GM19043 (cell line): ENCODE results near the gene PSD4.

ENCODE experiments used
- ATAC-seq: cut with Tn5 transposase; IDR thresholded peaks from one replicate; pipeline ENCODE4 v1.9.1; 2021; ENCODE audit warnings: low read depth; ENCODE audit not compliant: unreplicated experiment

The PSD4 gene

DNA sequence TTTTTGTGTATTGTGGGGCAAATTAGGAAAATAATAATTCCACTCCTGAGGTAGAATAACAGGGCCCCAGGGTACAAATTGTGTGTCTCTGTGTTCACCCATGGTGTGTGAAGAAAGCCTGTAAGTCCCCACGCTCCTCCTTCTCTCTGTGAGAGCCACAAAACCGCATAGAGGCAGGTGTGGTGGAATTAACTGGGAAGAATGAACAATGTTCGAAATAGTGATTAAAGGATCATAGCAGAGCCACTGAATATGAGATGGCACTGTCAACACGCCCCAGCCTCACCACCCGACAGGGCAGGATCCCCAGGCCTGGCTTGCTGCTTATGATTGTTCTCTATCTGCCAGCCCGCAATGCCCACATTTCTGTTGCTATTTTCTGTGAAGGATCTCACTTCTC is 32.3 kb upstream of the PSD4 start:
- ATAC-seq: no peak

DNA sequence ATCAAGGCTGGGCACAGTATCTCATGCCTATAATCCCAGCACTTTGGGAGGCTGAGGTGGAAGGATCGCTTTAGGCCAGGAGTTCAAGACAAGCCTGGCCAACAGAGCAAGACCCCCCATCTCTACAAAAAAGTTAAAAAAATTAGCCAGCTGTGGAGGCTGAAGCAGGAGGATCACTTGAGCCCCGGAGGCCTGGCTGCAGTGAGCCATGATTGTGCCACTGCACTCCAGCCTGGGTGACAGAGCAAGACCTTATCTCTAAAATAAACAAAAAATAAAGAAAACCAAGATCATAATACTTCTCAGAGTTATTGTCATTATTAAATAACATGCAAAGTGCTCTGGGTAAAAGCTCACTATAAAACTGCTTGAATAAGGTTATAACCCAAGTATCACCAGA is 31.5 kb upstream of the PSD4 start:
- no peak for ATAC-seq

DNA sequence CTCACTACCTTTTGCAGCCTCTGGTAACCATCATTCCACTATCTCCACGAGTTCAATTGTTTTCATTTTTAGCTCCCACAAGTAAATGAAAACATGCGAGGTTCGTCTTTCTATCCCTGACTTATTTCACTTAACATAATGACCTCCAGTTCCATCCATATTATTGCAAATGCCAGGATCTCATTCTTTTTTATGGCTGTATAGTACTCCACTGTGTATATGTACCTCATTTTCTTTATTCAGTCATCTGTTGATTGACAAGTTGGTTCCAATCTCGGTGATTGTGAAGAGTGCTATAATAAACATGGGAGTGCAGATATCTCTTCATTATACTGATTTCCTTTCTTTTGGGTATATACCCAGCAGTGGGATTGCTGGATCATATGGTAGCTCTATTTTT is 29.5 kb upstream of the PSD4 start:
- no peak for ATAC-seq

DNA sequence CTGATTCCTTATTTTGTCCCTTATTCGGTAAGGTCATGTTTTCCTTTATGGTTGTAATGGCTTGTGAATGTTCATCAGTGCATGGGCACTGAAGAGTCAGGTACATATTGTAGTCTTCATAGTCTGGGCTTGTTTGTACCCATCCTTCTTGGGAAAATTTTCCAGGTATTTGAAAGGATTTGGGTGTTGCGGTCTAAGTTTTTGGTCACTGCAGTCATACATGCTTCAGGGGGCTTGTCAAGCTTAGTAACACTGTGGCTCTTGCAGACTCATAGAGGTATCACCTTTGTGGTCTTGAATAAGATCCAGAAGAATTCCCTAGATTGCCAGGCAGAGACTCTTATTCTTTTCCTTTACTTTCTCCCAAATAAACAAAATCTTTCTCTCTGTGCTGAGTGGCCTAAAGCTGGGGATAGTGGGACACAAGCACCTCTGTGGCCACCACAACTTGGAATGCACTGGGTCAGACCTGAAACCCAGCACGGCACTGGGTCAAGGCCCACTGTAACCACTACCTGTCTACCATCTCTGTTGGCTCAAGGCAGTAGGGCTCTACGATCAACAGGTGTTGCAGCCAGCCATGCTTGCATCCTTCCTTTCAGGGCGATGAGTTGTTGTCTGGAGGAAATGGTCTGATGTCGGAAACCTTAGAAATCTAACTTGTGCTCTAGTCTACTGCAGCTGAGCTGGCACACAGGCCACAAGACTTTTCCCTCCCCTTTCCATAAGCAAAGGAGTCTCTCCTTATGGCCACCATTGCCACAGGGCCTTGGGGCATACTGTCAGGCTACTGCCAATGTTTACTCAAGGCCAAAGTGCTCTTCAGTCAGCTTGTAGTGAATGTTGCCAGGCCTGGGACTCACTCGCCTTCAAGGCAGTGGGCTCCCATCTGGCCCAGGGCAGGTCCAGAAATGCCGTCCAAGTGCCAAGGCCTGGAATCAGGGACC is 24.9 kb upstream of the PSD4 start:
- ATAC-seq: peak; percentile 68

DNA sequence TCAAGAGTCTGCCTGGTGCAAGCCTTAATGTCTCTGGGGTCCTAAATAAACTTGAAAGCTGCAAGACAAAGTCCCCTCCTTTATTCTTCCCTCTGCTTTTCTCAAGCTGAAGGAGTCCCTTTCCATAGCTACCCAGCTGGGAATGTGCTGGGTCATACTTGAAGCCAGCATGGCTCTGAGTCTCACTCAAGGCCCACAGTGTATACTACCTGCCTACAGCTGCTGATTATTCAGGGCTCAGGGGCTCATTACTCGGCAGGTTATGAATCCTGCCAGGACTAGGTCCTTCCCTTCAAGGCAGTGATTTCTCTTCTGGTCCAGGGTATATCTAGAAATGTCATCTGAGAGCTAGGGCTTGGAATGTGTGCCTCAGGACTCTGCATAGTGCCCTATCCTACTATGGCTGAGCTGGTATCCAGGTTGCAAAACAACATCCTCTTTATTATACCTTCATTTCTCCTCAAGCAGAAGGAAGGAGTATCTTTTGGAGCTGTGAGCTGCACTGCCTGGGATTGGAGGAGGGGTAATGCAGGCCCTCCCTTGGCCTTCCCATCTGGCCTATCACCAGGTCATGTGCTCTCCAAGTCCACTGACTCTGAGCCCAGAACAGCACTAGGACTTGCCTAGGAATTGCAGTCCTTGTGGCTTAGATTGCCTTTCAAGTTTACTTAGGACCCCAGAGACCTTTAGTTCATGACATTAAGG is 24.1 kb upstream of the PSD4 start:
- no peak for ATAC-seq

DNA sequence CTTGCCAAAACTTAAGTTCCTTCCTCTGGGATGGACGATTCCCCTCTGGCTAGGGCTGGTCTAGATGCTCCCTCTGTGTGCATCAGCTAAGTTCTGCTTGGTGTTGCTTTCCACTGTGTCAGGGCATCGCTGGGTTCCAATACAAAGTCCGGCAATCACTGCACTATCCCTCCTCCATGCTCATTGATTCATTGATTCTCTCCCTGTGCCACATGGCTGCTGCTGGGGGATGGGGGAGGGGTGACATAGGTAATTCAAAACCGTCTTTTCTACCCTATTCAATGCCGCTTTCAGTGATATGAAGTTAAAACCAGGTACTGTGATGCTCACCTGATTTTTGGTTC is 23.5 kb upstream of the PSD4 start:
- no peak for ATAC-seq

DNA sequence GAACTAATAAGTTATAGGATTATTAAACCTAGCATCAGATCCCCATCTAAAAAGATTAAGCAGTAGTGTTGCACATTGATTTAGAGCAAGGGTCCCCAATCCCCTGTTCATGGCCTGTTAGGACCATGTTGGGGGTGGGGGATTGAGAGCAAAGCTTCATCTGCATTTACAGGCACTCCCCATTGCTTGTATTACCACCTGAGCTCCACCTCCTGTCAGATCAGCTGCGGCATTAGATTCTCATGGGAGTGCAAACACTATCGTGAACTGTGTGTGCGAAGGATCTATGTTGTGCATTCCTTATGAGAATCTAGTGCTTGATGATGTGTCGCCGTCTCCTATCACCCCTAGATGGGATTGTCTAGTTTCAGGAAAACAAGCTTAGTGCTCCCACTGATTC is 18.4 kb upstream of the PSD4 start:
- ATAC-seq: no peak

DNA sequence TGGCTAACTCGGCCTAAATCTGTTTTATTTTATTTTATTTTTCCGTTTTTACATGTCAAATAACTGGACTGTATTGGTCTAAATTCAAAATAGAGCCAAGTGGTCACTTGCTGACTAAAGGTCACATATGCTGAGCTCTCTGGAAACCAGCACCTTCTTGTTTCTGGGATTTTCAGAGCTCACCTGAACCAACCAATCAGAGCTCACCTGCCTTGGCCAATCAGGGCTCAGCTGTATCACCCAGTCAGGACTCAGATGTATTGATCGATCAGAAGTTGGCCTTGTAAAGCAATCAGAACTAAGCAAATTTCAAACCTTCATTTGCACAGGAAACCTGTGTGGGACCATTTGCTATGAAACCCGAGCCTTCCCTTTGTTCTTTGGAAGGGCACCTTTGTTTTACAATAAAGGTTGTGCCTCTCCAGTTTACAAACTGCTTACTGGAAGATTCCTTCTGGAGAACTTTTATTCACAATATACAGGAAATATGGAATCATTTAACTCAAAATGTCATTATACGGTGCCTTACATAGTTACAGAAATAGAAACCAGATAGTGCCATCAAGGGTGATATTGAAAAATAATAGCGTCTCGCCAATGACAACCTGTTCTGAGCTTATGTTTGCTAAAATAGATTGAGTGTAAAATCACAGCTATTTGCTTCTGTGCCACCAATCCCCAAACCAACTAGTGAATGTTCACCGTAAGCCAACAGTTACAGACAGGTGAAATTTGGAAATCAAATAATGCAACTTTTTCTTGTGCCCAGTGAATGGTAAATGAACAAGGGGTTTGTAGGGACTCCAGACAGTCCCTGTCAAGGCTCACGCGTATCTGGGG is 17.3 kb upstream of the PSD4 start:
- ATAC-seq: no peak

DNA sequence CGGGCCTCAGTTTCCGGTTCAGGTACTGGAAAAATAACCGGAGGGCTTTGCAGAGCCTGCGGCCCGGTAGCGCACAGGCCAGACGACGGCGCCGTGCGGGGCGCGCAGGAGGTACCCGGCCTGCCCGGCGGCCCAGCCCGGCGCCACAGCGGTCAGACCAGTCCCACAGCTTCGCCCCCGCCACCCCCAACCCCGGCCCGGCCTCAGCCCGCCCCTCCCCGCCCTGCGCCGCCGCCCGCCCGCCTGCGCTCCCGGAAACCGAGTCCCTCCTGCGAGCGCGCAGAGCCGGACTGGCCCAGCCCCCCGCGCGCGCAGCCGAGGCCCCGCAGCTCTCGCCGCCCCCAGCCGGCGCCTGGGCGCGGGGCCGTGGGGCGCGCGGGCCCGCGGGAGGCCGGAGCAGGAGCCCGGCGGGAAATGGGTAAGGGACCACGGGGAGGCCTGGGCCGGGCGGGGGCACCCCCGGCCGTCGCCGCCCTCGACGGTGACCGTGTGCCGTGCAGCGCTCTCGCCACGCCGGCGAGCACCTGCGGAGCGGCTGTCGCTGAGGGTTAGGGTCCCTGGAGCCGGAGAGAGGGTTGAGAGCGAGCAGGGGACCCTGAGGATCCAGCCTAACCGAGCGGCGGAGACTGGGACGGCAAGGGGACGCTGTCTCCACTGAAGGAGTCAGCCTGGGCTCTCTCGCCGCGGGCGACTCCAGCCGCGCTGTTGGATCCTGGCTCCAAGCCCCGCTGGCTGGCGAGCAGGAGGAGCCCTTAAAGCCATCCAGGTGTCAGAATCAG is 16.5 kb upstream of the PSD4 start:
- ATAC-seq: peak; percentile 63

DNA sequence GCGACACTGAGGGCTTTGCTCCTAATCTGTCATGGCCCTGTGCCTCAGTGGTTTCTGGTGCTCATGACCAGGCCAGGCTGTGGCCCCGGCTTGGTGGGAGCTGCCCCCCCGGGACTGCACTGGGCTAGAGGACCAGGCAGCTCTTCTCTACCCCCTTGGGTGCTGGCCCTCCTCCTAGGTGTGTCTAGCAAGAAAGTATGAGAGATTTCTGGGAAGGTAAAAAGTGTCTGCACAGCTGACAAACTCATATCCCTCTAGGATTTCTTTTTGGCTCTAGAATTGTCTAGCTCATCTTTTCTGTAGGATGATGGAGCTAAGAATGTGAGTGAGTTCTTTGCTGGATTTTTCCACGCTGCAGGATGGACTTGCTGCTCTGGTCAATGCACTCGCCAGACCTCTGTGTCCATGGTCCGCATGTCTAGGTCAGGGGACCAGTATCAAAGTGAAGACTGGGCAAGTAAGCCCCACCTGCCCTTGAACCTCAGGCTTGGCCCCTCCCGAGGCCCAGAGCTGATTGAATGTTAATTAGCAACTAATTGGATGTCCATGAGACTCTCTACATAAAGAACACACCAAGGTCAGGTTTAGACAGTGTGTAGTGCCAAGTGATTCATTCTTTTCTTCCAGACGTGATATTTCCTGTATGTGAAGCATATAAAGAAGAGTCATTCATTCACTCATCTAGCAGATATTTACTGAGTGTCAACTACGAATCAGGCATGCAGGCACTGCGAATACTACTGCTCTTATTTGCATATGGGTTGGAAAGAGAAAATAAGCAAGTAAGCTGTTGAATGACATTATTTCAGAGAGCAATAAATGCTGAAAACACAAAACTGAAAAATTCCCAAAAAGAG is 15.6 kb upstream of the PSD4 start:
- no peak for ATAC-seq

DNA sequence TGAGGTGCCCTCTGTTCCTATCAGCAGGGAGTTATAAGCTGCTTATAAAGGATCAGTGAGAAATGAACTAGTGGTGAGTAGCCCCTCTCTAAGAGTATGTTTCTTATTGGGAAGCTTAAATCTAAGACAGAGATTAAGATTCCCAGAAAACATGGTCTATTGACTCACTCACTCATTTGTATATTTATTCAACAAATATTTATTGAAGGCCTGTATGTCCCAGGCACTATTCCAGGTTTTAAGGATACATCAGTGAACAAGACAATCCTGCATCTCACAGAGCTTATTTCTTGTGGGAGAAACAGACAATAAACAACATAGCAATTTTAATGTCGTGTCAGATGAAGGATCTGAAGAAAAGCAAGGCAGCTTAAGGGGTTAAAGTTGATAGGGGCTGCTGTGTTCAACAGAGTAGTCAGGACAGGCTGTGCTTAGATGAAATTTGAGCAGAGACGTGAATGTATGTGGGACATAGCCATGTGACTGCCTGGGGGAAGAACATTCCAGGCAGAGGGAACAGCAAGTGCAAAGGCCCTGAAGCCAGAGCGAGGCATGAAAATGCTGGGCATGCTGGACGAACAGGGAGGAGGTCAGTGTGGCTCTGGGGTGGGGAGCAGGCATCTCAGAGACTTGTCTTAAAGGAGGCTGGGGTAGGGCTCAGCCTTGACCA is 14.8 kb upstream of the PSD4 start:
- no peak for ATAC-seq

DNA sequence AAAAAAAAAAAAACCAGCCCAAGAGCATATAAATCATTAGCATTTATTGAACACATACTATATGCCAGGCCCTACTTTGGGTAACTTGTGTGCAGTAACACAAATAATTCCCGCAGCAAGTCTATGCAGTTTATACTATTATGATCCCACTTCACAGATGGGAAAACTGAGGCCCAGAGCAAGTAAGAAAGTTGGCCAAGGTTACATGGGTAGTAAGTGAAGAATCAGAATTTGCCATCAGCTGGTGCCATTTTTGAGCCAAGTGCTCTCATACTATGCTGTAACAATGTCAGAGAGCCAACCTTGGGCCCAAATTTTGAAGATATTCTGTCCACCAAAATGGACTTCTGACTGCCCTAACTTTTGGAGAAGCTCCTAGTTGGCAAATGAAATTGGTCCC is 13.5 kb upstream of the PSD4 start:
- ATAC-seq: no peak

DNA sequence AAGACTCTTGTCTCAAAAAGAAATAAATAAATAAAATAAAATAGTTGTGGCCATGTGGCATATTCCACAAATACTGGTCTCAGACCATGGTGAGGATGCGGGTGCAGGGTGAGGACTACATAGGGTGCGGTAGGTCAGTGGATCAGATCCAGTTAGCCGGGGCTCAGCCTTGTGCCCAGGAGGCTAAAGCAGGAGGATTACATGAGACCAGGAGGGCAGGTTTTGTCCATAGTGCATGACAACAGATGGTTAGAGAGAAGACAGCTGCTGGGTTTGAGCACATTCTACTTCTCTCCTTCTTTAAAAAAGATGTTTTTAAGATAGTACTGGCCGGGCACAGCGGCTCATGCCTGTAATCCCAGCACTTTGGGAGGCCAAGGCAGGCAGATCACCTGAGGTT is 12.8 kb upstream of the PSD4 start:
- no peak for ATAC-seq

DNA sequence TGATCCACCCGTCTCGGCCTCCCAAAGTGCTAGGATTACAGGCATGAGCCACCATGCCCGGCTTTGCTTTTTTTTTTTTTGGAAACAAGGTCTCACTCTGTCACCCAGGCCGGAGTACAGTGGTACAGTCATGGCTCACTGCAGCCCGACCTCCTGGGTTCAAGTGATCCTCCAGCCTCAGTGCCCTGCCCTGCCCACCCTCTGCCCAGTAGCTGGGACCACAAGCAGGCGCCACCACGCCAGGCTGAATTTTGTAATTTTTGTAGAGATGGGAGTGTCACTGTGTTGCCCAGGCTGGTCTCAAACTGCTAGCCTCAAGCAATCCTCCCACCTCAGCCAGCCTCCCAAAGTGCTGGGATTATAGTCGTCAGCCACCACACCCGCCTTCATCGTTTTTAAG is 11.6 kb upstream of the PSD4 start:
- no peak for ATAC-seq

DNA sequence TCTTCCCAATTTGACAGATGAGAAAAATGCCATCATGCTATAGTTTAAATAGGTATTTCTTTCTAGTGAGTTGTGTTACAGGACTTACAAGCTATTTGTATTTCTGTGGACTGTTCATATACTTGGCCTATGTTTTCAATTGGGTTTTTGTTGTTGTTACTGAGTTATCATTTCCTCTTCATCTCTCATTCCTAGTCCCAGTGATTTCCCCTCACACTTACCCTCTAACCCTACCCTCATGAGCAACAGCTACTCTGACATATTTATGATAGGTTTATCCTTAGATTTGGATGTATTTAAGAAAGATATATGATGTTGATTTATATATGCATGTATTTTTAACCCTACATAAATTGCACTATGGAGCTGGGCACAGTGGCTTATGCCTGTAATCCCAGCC is 10.9 kb upstream of the PSD4 start:
- no peak for ATAC-seq

DNA sequence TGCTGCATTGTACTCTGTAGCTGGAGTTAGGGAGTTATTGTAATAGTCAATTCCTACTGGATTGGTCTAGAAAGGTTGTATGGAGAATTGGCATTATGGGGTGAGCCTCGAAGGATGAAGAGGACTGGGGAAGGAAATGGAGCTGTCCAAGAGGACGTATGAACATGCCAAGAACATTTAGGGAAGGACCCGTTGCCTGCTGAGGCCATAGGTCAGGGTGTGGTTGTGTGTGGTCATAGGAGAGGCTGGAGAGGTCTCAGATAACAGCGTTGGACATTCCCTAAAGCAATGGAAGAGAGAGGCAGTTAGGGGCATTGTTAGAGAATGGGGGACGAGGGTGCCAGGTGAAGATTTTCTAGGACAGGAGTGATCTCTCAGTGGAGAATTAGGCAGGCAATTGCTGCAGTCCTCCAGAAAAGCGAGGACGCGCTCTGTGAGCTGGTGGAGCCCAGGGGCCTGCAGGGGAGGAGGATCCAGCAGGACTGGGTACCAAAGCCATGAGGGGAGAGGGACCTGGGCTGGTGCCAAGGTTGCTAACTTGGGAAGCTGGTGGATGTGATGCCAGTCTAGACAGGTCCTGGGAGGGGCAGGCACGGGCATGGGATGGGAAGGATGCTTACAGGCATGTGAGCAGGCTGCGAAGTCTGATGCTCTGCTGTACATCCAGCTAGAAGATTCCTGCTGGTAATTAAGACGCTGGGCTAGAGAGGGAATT is 9.4 kb upstream of the PSD4 start:
- no peak for ATAC-seq

DNA sequence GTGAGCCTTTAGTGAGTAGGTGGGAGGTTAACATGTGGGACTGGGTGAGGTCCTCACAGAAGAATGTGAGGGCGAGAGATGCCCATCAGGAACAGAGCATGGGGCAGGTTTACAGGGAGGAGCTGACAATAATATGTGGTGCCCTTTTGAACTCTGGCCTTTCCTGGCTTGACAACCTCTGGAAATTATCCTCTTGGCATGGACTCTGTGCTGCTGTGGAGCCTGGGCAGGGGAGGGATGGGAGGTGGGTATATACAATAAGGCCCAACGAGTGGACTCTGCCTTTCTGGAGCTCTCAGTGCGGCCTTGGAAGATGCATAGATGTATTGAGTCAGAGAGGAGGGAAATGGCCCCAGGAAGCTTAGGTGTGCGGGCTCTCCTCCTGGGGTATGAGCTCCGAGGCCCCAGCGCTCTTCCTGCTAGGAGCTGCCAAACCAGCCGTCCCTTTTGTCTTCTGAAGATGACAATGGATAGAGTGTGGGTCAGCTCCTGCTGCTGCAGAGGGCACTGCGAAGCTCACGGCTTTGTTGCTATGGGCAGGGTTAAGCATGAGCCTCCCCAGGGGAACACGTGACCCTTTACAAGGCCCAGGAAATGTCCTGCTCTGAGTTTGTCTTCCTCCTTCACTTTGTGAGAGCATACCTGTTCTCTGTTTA is 8.7 kb upstream of the PSD4 start:
- no peak for ATAC-seq

DNA sequence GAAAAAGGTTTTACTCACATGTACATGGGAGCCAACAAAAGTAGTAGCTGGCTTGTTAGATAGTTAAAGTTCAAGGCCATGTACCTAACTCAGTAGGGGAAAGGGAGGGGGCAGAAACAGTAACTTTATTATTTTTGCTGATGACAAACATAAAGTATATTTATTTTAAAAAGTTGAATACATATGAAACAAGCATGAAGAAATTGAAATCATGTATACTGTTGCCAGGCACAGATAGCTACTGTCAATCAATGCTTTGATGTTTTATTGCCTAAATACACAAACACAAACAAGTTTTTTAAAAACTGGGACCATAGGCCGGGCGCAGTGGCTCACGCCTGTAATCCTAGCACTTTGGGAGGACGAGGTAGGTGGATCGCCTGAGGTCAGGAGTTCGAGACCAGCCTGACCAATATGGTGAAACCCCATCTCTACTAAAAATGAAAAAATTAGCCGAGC is 7.6 kb upstream of the PSD4 start:
- no peak for ATAC-seq
